ENCODE results near the gene HMOX2. TPM values are rescaled to one million over a fixed set of nuclear protein-coding genes. Genes with fewer than 3 reads are reported as not detected.

Gene HMOX2
- total and polyA plus RNA-seq, 3 experiments from 2014 or later: 87.5 to 178 (median 95.2) TPM

DNA sequence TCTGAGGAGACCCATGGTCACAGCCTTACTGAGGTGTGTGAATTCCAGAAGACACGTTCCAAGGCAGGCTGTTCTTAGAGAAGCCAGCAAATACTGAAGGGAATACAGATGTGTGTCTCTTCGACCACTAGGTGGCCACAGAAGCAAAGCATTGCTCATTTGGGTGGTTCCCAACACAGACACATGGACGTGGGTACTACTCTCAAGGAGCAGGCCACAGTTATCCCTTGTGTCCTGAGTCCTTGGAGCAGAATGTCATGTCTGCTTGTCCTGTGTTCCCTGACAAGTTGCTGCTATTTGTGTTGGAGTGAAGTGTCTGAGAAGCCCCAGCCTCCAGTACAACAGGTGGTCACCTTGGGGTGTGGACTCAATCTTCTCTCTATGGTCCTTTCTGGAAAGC, 30.3 kb downstream of the HMOX2 start:
- Histone ChIP-seq H3K36me3 (ENCODE audit: insufficient read depth, low read length) (peaks cover 45% of the 10 kb centered on the region), H3K4me3 (ENCODE audit: low read length) (peak overlapping the region; percentile 65), H3K4me1 (ENCODE audit: insufficient read depth, low read length) (peaks cover 54% of the 10 kb centered on the region), H3K27ac (ENCODE audit: low read depth, low read length) (peak overlapping the region; percentile 72), H3K27me3 (ENCODE audit: insufficient read depth, low read length, poor library complexity, severe bottlenecking) (no peaks in the 10 kb centered on the region), H3K9me3 (ENCODE audit: low read length) (no peaks in the 10 kb centered on the region)
- peak; percentile 26 to 72 (median 59) for DNase-seq
- Mint-ChIP-seq H3K9me3 (no peaks in the 10 kb centered on the region), H3K4me1 (peaks cover 53 to 67% (median 58%) of the 10 kb centered on the region in 3 donors), H3K36me3 (peaks cover 0 to 56% (median 7%) of the 10 kb centered on the region in 3 donors), H3K27ac (peak overlapping the region; percentile 94 to 100 (median 98)), H3K27me3 (peaks cover 0 to 2% of the 10 kb centered on the region in 2 donors), H3K4me3 (peak overlapping the region; percentile 55 to 85 (median 77))
- CTCF ChIA-PET: interaction anchor here (0.8 to 7.1 kb wide), 21 partner anchors 8 to 118 kb away, joined by 3 to 95 read pairs (median 7); partner anchors contain the start of genes CDIP1, HMOX2, MGRN1 and NMRAL1
- POLR2A ChIA-PET: interaction anchor here (0.8 to 4.4 kb wide), 6 partner anchors 17 to 235 kb away, joined by 3 to 42 read pairs (median 4); partner anchors contain the start of genes HMOX2 and NMRAL1

DNA sequence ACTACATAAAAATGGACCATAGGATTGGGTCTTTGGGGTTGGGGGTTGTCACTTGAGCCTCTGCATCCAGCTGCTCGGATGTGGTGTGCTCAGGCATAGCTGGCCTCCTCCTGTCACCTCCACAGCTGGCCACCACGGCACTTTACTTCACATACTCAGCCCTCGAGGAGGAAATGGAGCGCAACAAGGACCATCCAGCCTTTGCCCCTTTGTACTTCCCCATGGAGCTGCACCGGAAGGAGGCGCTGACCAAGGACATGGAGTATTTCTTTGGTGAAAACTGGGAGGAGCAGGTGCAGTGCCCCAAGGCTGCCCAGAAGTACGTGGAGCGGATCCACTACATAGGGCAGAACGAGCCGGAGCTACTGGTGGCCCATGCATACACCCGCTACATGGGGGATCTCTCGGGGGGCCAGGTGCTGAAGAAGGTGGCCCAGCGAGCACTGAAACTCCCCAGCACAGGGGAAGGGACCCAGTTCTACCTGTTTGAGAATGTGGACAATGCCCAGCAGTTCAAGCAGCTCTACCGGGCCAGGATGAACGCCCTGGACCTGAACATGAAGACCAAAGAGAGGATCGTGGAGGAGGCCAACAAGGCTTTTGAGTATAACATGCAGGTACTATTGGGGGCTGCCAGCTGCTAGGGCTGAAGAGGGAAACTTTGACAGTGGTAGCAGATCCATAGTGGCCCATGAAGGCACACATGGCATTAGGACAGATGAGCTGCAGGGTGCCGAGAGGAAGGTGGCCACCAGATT, 31.6 kb downstream of the HMOX2 start:
- no peak overlapping the region for H3K4me3 Mint-ChIP-seq
- peaks cover 0 to 2% of the 10 kb centered on the region in 2 donors for H3K27me3 Mint-ChIP-seq
- H3K27me3 ChIP-seq (ENCODE audit: insufficient read depth, low read length, poor library complexity, severe bottlenecking): no peaks in the 10 kb centered on the region
- CTCF ChIA-PET: interaction anchor here (0.5 to 7.1 kb wide), 13 partner anchors 11 to 117 kb away, joined by 3 to 95 read pairs (median 8); partner anchors contain the start of genes CDIP1, HMOX2, MGRN1 and NMRAL1
- H3K36me3 ChIP-seq (ENCODE audit: insufficient read depth, low read length): peaks cover 57% of the 10 kb centered on the region
- POLR2A ChIA-PET: interaction anchor here (0.5 to 4.4 kb wide), 3 partner anchors 20 to 383 kb away, joined by 3 to 42 read pairs (median 4); partner anchors contain the start of genes HMOX2 and NMRAL1
- H3K4me1 Mint-ChIP-seq: peaks cover 51 to 64% (median 53%) of the 10 kb centered on the region in 3 donors
- DNase-seq: no peak
- H3K4me3 ChIP-seq (ENCODE audit: low read length): no peak overlapping the region
- H3K4me1 ChIP-seq (ENCODE audit: insufficient read depth, low read length): peaks cover 43% of the 10 kb centered on the region
- H3K9me3 Mint-ChIP-seq: no peaks in the 10 kb centered on the region
- peaks cover 0 to 69% (median 7%) of the 10 kb centered on the region in 3 donors for H3K36me3 Mint-ChIP-seq
- H3K27ac ChIP-seq (ENCODE audit: low read depth, low read length): no peak overlapping the region
- H3K9me3 ChIP-seq (ENCODE audit: low read length): no peaks in the 10 kb centered on the region
- H3K27ac Mint-ChIP-seq: peak overlapping the region in 7 of 8 donors; percentile 65 to 99 (median 97)

DNA sequence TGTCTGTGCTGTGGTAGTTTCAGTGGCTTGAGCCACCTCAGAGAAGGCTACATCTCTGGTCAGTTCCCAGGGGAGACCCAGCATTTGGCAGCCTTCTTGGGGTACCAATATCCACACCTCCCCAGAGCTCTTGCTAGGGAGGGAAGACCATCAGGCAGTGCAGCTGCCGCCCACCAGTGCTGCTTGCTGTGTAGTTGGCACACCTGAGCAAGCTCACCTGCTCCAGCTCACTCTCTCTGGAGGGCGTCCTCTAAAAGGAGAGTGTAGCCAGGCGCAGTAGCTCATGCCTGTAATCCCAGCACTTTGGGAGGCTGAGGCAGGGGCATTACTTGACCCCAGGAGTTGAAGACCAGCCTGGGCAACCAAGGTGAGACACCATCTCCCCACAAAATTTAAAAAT, 32.6 kb downstream of the HMOX2 start:
- Histone ChIP-seq H3K27me3 (ENCODE audit: insufficient read depth, low read length, poor library complexity, severe bottlenecking) (no peaks in the 10 kb centered on the region), H3K4me3 (ENCODE audit: low read length) (no peak overlapping the region), H3K27ac (ENCODE audit: low read depth, low read length) (no peak overlapping the region), H3K9me3 (ENCODE audit: low read length) (no peaks in the 10 kb centered on the region), H3K36me3 (ENCODE audit: insufficient read depth, low read length) (peaks cover 57% of the 10 kb centered on the region), H3K4me1 (ENCODE audit: insufficient read depth, low read length) (peaks cover 34% of the 10 kb centered on the region)
- H3K27ac Mint-ChIP-seq: peak overlapping the region in 5 of 8 donors; percentile 38 to 99 (median 96)
- peaks cover 0 to 2% of the 10 kb centered on the region in 2 donors for H3K27me3 Mint-ChIP-seq
- ChIA-PET POLR2A (interaction anchor here (4.4 kb wide), 1 partner anchor 32 kb away, joined by 42 read pairs; the partner anchor contains the start of genes HMOX2 and NMRAL1), CTCF (interaction anchor here (1.2 to 7.1 kb wide), 5 partner anchors 22 to 116 kb away, joined by 4 to 95 read pairs (median 22); partner anchors contain the start of genes HMOX2, MGRN1 and NMRAL1)
- no peaks in the 10 kb centered on the region for H3K9me3 Mint-ChIP-seq
- H3K36me3 Mint-ChIP-seq: peaks cover 0 to 76% (median 7%) of the 10 kb centered on the region in 3 donors
- H3K4me3 Mint-ChIP-seq: no peak overlapping the region
- peaks cover 46 to 62% (median 49%) of the 10 kb centered on the region in 3 donors for H3K4me1 Mint-ChIP-seq
- DNase-seq: no peak

DNA sequence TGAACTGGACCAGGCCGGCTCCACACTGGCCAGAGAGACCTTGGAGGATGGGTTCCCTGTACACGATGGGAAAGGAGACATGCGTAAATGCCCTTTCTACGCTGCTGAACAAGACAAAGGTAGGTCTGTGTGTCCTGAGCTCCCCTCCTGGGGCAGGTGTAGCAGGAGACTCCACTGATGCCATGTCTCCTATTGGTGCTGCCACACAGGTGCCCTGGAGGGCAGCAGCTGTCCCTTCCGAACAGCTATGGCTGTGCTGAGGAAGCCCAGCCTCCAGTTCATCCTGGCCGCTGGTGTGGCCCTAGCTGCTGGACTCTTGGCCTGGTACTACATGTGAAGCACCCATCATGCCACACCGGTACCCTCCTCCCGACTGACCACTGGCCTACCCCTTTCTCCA, 33.2 kb downstream of the HMOX2 start:
- ChIA-PET POLR2A (no interaction called here), CTCF (interaction anchor here (1.2 to 7.1 kb wide), 3 partner anchors 23 to 39 kb away, joined by 4 to 95 read pairs (median 87); partner anchors contain the start of genes HMOX2 and NMRAL1)
- peaks cover 48 to 64% (median 50%) of the 10 kb centered on the region in 3 donors for H3K4me1 Mint-ChIP-seq
- Histone ChIP-seq H3K4me1 (ENCODE audit: insufficient read depth, low read length) (peaks cover 34% of the 10 kb centered on the region), H3K27ac (ENCODE audit: low read depth, low read length) (no peak overlapping the region), H3K36me3 (ENCODE audit: insufficient read depth, low read length) (peaks cover 57% of the 10 kb centered on the region), H3K4me3 (ENCODE audit: low read length) (no peak overlapping the region), H3K27me3 (ENCODE audit: insufficient read depth, low read length, poor library complexity, severe bottlenecking) (no peaks in the 10 kb centered on the region), H3K9me3 (ENCODE audit: low read length) (no peaks in the 10 kb centered on the region)
- DNase-seq: no peak
- H3K4me3 Mint-ChIP-seq: no peak overlapping the region
- peak overlapping the region in 6 of 8 donors; percentile 29 to 97 (median 88) for H3K27ac Mint-ChIP-seq
- no peaks in the 10 kb centered on the region for H3K9me3 Mint-ChIP-seq
- H3K36me3 Mint-ChIP-seq: peaks cover 0 to 79% (median 7%) of the 10 kb centered on the region in 3 donors
- peaks cover 0 to 2% of the 10 kb centered on the region in 2 donors for H3K27me3 Mint-ChIP-seq

DNA sequence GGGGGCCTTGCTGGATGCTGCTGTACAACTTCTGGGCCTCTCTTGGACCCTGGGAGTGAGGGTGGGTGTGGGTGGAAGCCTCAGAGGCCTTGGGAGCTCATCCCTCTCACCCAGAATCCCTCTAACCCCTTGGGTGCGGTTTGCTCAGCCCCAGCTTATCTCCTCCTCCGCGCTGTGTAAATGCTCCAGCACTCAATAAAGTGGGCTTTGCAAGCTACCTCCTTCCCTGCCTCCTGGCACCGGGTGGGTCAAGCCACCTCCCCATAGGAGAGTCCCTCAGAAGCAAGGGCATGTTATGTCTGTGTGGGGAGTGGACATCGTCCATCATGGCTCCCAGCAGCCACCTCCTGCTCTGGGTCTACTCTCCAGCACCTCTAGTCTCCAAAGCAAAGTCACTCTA, 33.9 kb downstream of the HMOX2 start:
- Mint-ChIP-seq H3K27me3 (peaks cover 0 to 2% of the 10 kb centered on the region in 2 donors), H3K4me1 (peaks cover 50 to 66% (median 51%) of the 10 kb centered on the region in 3 donors), H3K36me3 (peaks cover 0 to 82% (median 5%) of the 10 kb centered on the region in 3 donors), H3K9me3 (no peaks in the 10 kb centered on the region), H3K4me3 (no peak overlapping the region), H3K27ac (peak overlapping the region in 6 of 8 donors; percentile 77 to 96 (median 86))
- Histone ChIP-seq H3K27me3 (ENCODE audit: insufficient read depth, low read length, poor library complexity, severe bottlenecking) (no peaks in the 10 kb centered on the region), H3K27ac (ENCODE audit: low read depth, low read length) (no peak overlapping the region), H3K36me3 (ENCODE audit: insufficient read depth, low read length) (peaks cover 57% of the 10 kb centered on the region), H3K4me1 (ENCODE audit: insufficient read depth, low read length) (peaks cover 34% of the 10 kb centered on the region), H3K4me3 (ENCODE audit: low read length) (no peak overlapping the region), H3K9me3 (ENCODE audit: low read length) (no peaks in the 10 kb centered on the region)
- CTCF ChIA-PET: interaction anchor here (6.2 to 7.1 kb wide), 2 partner anchors 33 to 38 kb away, joined by 87 to 95 read pairs; partner anchors contain the start of genes HMOX2 and NMRAL1
- no peak for DNase-seq
- POLR2A ChIA-PET: interaction anchor here (0.5 kb wide), 1 partner anchor 19 kb away, joined by 5 read pairs; no protein-coding TSS in a partner anchor

DNA sequence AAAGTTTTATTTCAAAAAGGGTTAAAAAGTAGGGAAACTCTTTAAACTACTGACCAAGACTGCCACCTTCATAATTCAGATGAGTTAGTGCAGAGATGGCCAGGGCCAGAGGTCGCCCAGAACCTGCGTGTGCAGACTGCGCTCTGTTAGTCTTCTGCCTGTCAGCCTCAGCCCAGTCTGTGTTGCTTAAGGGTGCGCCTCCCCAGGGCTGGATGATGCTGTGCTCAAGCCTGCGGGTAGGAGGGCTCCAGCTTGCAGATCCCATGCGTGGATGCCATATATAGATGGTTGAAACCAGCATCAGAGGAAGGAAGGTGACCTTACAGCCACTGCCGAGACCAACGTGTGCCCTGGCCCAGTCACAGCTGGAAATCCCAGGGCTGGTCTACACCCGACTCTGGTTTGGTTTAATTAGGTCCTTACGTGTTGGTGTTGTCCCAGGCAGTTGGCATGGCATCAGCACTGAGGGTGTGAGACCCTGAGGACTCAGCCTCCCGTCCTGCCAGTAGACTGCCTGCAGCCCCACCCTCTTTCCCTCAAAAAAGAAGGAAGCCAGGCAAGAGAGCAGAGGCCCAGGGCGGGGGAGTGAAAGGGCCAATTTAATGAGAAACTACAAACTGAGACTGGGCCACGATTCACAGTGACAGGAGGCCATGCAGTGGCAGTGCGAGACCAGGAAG, 34.7 kb downstream of the HMOX2 start:
- peaks cover 50 to 66% (median 51%) of the 10 kb centered on the region in 3 donors for H3K4me1 Mint-ChIP-seq
- H3K36me3 Mint-ChIP-seq: peaks cover 0 to 81% (median 5%) of the 10 kb centered on the region in 3 donors
- ChIA-PET POLR2A (no interaction called here), CTCF (interaction anchor here (0.6 to 7.1 kb wide), 2 partner anchors 32 to 34 kb away, joined by 3 to 87 read pairs; partner anchors contain the start of genes HMOX2 and NMRAL1)
- Histone ChIP-seq H3K4me1 (ENCODE audit: insufficient read depth, low read length) (peaks cover 35% of the 10 kb centered on the region), H3K27ac (ENCODE audit: low read depth, low read length) (no peak overlapping the region), H3K27me3 (ENCODE audit: insufficient read depth, low read length, poor library complexity, severe bottlenecking) (no peaks in the 10 kb centered on the region), H3K36me3 (ENCODE audit: insufficient read depth, low read length) (peaks cover 57% of the 10 kb centered on the region), H3K9me3 (ENCODE audit: low read length) (no peaks in the 10 kb centered on the region), H3K4me3 (ENCODE audit: low read length) (no peak overlapping the region)
- peak overlapping the region; percentile 35 to 97 (median 82) for H3K27ac Mint-ChIP-seq
- H3K27me3 Mint-ChIP-seq: peaks cover 0 to 4% of the 10 kb centered on the region in 2 donors
- no peak for DNase-seq
- no peak overlapping the region for H3K4me3 Mint-ChIP-seq
- no peaks in the 10 kb centered on the region for H3K9me3 Mint-ChIP-seq

DNA sequence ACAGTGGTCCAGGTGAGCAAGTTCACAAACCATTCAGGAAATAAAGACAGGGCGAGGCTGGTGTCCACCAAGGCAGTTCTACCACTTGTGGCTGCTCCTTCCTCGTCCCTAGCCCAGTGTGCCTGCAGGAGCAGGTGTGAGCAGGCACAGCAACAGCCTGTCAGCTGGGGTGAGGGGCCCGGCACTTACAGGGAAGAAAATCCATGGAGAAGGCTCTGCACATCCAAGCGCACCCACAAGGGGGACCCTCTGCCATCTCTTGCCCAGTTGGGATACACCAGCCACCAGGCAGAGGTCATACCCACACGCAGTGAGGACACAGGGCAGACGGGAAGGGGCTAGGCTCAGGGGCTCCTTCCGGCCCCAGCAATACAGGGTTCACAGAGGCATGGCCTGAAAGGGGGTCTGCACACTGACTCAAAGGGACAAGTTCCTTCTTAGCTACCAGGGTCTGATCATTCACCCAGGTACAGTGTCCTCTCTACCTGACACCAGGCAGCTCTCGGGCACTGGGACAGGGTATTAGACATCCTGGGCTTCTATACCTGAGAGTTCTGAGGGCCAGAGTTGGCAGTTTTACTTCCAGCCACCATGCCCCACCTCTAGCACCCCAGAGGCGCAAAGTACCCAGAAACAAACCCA, 35.4 kb downstream of the HMOX2 start:
- Histone ChIP-seq H3K27me3 (ENCODE audit: insufficient read depth, low read length, poor library complexity, severe bottlenecking) (no peaks in the 10 kb centered on the region), H3K4me3 (ENCODE audit: low read length) (no peak overlapping the region), H3K36me3 (ENCODE audit: insufficient read depth, low read length) (peaks cover 57% of the 10 kb centered on the region), H3K4me1 (ENCODE audit: insufficient read depth, low read length) (peaks cover 32% of the 10 kb centered on the region), H3K9me3 (ENCODE audit: low read length) (no peaks in the 10 kb centered on the region), H3K27ac (ENCODE audit: low read depth, low read length) (peak overlapping the region; percentile 3)
- H3K4me3 Mint-ChIP-seq: no peak overlapping the region
- H3K27ac Mint-ChIP-seq: peak overlapping the region; percentile 35 to 97 (median 82)
- peaks cover 50 to 66% (median 50%) of the 10 kb centered on the region in 3 donors for H3K4me1 Mint-ChIP-seq
- H3K27me3 Mint-ChIP-seq: peaks cover 0 to 4% of the 10 kb centered on the region in 2 donors
- CTCF ChIA-PET: interaction anchor here (0.6 kb wide), 1 partner anchor 32 kb away, joined by 3 read pairs; no protein-coding TSS in a partner anchor
- DNase-seq: no peak
- H3K9me3 Mint-ChIP-seq: no peaks in the 10 kb centered on the region
- H3K36me3 Mint-ChIP-seq: peaks cover 0 to 75% (median 5%) of the 10 kb centered on the region in 3 donors
- POLR2A ChIA-PET: interaction anchor here (0.7 kb wide), 1 partner anchor 27 kb away, joined by 4 read pairs; the partner anchor contains the start of gene CDIP1
